Hematopoietic multipotent progenitor cell (in vitro differentiated cells): ENCODE data around the gene KDSR. TPM values are rescaled to one million over a fixed set of nuclear protein-coding genes. Genes with fewer than 3 reads are reported as not detected.
A peak's percentile ranks its signal among the peaks of the same experiment; 100 is the strongest.

ENCODE experiments used
- DNase-seq, 3 donors: peaks; one replicate each; pipeline ENCODE4 v3.0.0-alpha.2; 2011 to 2015; ENCODE audit warnings: low read depth in 2 of 3, low spot score in 2 of 3
- total RNA-seq: library from RNA; depleted of rRNA; stranded (reverse); fragments of >200 nt; gene quantifications from one replicate; pipeline ENCODE4 v1.2.3, GENCODE V29; 2012

KDSR gene
- total RNA-seq, 1 donor, result 17.0 TPM

- DNase-seq, result no peak
Observed at GRCh38 chr18:63307551-63308200, 59.3 kb downstream of the KDSR start.

GRCh38 chr18:63306819-63307550 is 60.0 kb downstream of the KDSR start:
- no peak for DNase-seq

- no peak for DNase-seq
Observed at GRCh38 chr18:63306249-63306648, 60.8 kb downstream of the KDSR start.

GRCh38 chr18:63303547-63303946 is 63.5 kb downstream of the KDSR start:
- no peak for DNase-seq

- DNase-seq, result no peak
Observed at GRCh38 chr18:63302636-63303405, 64.2 kb downstream of the KDSR start.

GRCh38 chr18:63302220-63302619 is 64.8 kb downstream of the KDSR start:
- no peak for DNase-seq

- no peak for DNase-seq
Observed at GRCh38 chr18:63301434-63301833, 65.6 kb downstream of the KDSR start.

GRCh38 chr18:63299837-63300745 is 66.9 kb downstream of the KDSR start:
- no peak for DNase-seq

GRCh38 chr18:63298400-63299365 is 68.3 kb downstream of the KDSR start:
- DNase-seq, result peak in 1 of 3 donors; percentile 38

GRCh38 chr18:63297687-63298399 is 69.2 kb downstream of the KDSR start:
- DNase-seq, result no peak

GRCh38 chr18:63293935-63294334 is 73.1 kb downstream of the KDSR start:
- no peak for DNase-seq

GRCh38 chr18:63292831-63293683 is 73.9 kb downstream of the KDSR start:
- DNase-seq, result no peak

- no peak for DNase-seq
Observed at GRCh38 chr18:63291278-63291677, 75.7 kb downstream of the KDSR start.

GRCh38 chr18:63290821-63291200 is 76.2 kb downstream of the KDSR start:
- DNase-seq, result no peak

- DNase-seq, result no peak
Observed at GRCh38 chr18:63290166-63290820, 76.7 kb downstream of the KDSR start.

- no peak for DNase-seq
Observed at GRCh38 chr18:63288311-63288710, 78.7 kb downstream of the KDSR start.

GRCh38 chr18:63287691-63288220 is 79.2 kb downstream of the KDSR start:
- no peak for DNase-seq
